ENCODE measurements around the gene OR10H1. TPM values are rescaled to one million over a fixed set of nuclear protein-coding genes. Genes with fewer than 3 reads are reported as not detected.
"Not testable (repeated sequence)": the region's sequence is repeated elsewhere in the genome, so short reads cannot be mapped to it uniquely, and the experiment has no call there.

Gene OR10H1
- total and polyA plus RNA-seq, 8 donors: 0.03 TPM; not detected in 7

- ATAC-seq (no peak), DNase-seq (no peak), FAIRE-seq (no peak)
- TF ChIP-seq CTCF (IDR thresholded peaks at IDR 0.05): no peak
- no peak overlapping the region for H3K27ac ChIP-seq
- H3K27me3 ChIP-seq: no peaks in the 10 kb centered on the region
- no peaks in the 10 kb centered on the region for H3K4me1 ChIP-seq
- H3K9me3 ChIP-seq: no peaks in the 10 kb centered on the region
- intact Hi-C loops (cut with DNase I): no loop called here
- no peak overlapping the region for H3K4me3 ChIP-seq
- 70 to 82% methylated on average over 8 of the region's 8 CpGs for WGBS, 2 donors
- H3K36me3 ChIP-seq: no peaks in the 10 kb centered on the region
Measured at GRCh38 chr19:15829786-15830185, 14.3 kb upstream of the OR10H1 start.

GRCh38 chr19:15829306-15829698 lies 13.8 kb upstream of the OR10H1 start:
- no peak for FAIRE-seq
- H3K36me3 ChIP-seq: no peaks in the 10 kb centered on the region
- intact Hi-C loops (cut with DNase I): no loop called here
- no peak overlapping the region for H3K27ac ChIP-seq
- H3K4me1 ChIP-seq: no peaks in the 10 kb centered on the region
- no peak overlapping the region for H3K4me3 ChIP-seq
- no peaks in the 10 kb centered on the region for H3K9me3 ChIP-seq
- no peak for TF ChIP-seq CTCF (IDR thresholded peaks at IDR 0.05)
- no peak for DNase-seq
- no peak for ATAC-seq
- H3K27me3 ChIP-seq: no peaks in the 10 kb centered on the region
- 73 to 84% methylated on average over 10 of the region's 10 CpGs for WGBS, 2 donors

- H3K27me3 ChIP-seq; H3K4me1 ChIP-seq; H3K4me3 ChIP-seq; FAIRE-seq; H3K9me3 ChIP-seq; H3K36me3 ChIP-seq; DNase-seq; intact Hi-C loops (cut with DNase I): not testable (repeated sequence)
- WGBS, 2 donors: 49 to 55% methylated on average over 13 of the region's 13 CpGs
- ATAC-seq: peak in 1 of 4 donors; percentile 54
- H3K27ac ChIP-seq: peak overlapping the region in 1 of 4 donors; percentile 42
Measured at GRCh38 chr19:15828611-15829305, 13.3 kb upstream of the OR10H1 start.

GRCh38 chr19:15828121-15828610 lies 12.7 kb upstream of the OR10H1 start:
- H3K4me1 ChIP-seq: no peaks in the 10 kb centered on the region
- intact Hi-C loops (cut with DNase I): no loop called here
- no peaks in the 10 kb centered on the region for H3K9me3 ChIP-seq
- 54 to 78% methylated on average over 7 of the region's 7 CpGs for WGBS, 2 donors
- H3K27me3 ChIP-seq: no peaks in the 10 kb centered on the region
- ATAC-seq (no peak), DNase-seq (no peak), FAIRE-seq (no peak)
- peak overlapping the region in 1 of 4 donors; percentile 42 for H3K27ac ChIP-seq
- no peaks in the 10 kb centered on the region for H3K36me3 ChIP-seq
- H3K4me3 ChIP-seq: no peak overlapping the region
- TF ChIP-seq CTCF (IDR thresholded peaks at IDR 0.05): no peak

- TF ChIP-seq CTCF (IDR thresholded peaks at IDR 0.05): no peak
Measured at GRCh38 chr19:15825753-15826152, 10.3 kb upstream of the OR10H1 start.

More at GRCh38 chr19:15825753-15826152, 10.3 kb upstream of the OR10H1 start:
- no peak for FAIRE-seq
- H3K4me1 ChIP-seq: no peaks in the 10 kb centered on the region
- H3K4me3 ChIP-seq: no peak overlapping the region
- DNase-seq: no peak
- H3K27ac ChIP-seq: no peak overlapping the region
- no peak for ATAC-seq
- WGBS, 2 donors: 54 to 89% methylated on average over 1 of the region's 1 CpG
- no peaks in the 10 kb centered on the region for H3K36me3 ChIP-seq
- intact Hi-C loops (cut with DNase I): no loop called here
- H3K27me3 ChIP-seq: no peaks in the 10 kb centered on the region
- H3K9me3 ChIP-seq: no peaks in the 10 kb centered on the region
